GM12874 (cell line): Measurements from ENCODE around the gene MITF.

Experiments used
- CTCF ChIP-seq: IDR thresholded peaks from 2 replicates; pipeline ENCODE4 v1.5.1; 2011; ENCODE audit warnings: low read depth, mild to moderate bottlenecking, control low read depth, low read length, moderate library complexity; ENCODE audit not compliant: insufficient read depth

The MITF gene

GRCh38 chr3:69930564-69930963 is 191.3 kb downstream of the MITF start:
- TF ChIP-seq CTCF, result no peak

- TF ChIP-seq CTCF, result no peak
Measured at GRCh38 chr3:69932087-69932486, 192.8 kb downstream of the MITF start.

- no peak for TF ChIP-seq CTCF
Measured at GRCh38 chr3:69932501-69932900, 193.2 kb downstream of the MITF start.

- no peak for TF ChIP-seq CTCF
Measured at GRCh38 chr3:69934398-69934797, 195.1 kb downstream of the MITF start.

GRCh38 chr3:69936266-69936665 is 197.0 kb downstream of the MITF start:
- TF ChIP-seq CTCF, result no peak

- TF ChIP-seq CTCF, result no peak
Measured at GRCh38 chr3:69938061-69938460, 198.8 kb downstream of the MITF start.

GRCh38 chr3:69938931-69939330 is 199.7 kb downstream of the MITF start:
- TF ChIP-seq CTCF, result no peak

GRCh38 chr3:69941037-69941436 is 201.8 kb downstream of the MITF start:
- no peak for TF ChIP-seq CTCF
